HepG2 (cell line): ENCODE results near the gene ELMOD3. TPM values are rescaled to one million over a fixed set of nuclear protein-coding genes. Genes with fewer than 3 reads are reported as not detected.

ENCODE experiments used
- IRX3 ChIP-seq: sonication (generic); formaldehyde crosslinking; IDR thresholded peaks from 2 replicates; pipeline ENCODE4 v1.8.1; 2023; ENCODE audit warnings: mild to moderate bottlenecking, low read depth, missing genetic modification reagents, borderline replicate concordance
- KLF16 ChIP-seq, 2 experiments: sonication (generic) in 1 of 2; formaldehyde crosslinking in 1 of 2; IDR thresholded peaks; 2 replicates each; pipeline versions ENCODE4 v1.6.1 to v1.8.0; 2016 to 2023; ENCODE audit warnings: missing genetic modification reagents in 2 of 2, missing compliant biosample characterization in 1 of 2
- KMT2B ChIP-seq: IDR thresholded peaks from 2 replicates; pipeline ENCODE4 v1.6.1; 2016; ENCODE audit warnings: missing genetic modification reagents, missing compliant biosample characterization
- RXRA ChIP-seq: sonication (generic); formaldehyde crosslinking; IDR thresholded peaks from 2 replicates; pipeline ENCODE4 v1.5.1; 2020; ENCODE audit warnings: missing genetic modification reagents
- ZBTB8A ChIP-seq: sonication (generic); formaldehyde crosslinking; IDR thresholded peaks from 2 replicates; pipeline ENCODE4 v1.4.0; 2020; ENCODE audit warnings: mild to moderate bottlenecking, low read depth, missing genetic modification reagents, borderline replicate concordance
- ZNF337 ChIP-seq: sonication (generic); formaldehyde crosslinking; IDR thresholded peaks from 2 replicates; pipeline ENCODE4 v1.5.1; 2020; ENCODE audit warnings: missing genetic modification reagents, low read depth, mild to moderate bottlenecking, borderline replicate concordance
- ZNF431 ChIP-seq: sonication (generic); formaldehyde crosslinking; IDR thresholded peaks from 2 replicates; pipeline ENCODE4 v1.9.0; 2022; ENCODE audit warnings: missing genetic modification reagents, low read depth, mild to moderate bottlenecking, borderline replicate concordance
- polyA plus RNA-seq, 8 experiments: library from polyadenylated mRNA; depleted of rRNA in 3 of 8; stranded (reverse) in 7 of 8; unstranded in 1 of 8; fragments of >200 nt; fragmentation: Illumina TruSeq in 4 of 8; extraction: Trizol in 4 of 8; gene quantifications; 2 replicates each; pipeline versions ENCODE4 v1.2.1 to v1.2.3, GENCODE V29; 2011 to 2016; ENCODE audit warnings: low read depth in 4 of 8, missing spikeins in 1 of 8, mixed read lengths in 1 of 8; ENCODE audit not compliant: insufficient read depth in 1 of 8
- total RNA-seq, 5 experiments: library from RNA; depleted of rRNA; stranded (reverse); fragments of >200 nt; fragmentation: Illumina TruSeq; extraction: Trizol; gene quantifications; 2 replicates each; pipeline ENCODE4 v1.2.3, GENCODE V29; 2016; ENCODE audit warnings: low read depth in 1 of 5
- TF ChIP-seq, protein P1 (sequence below): sonication (generic); formaldehyde crosslinking; conservative IDR thresholded peaks from 2 replicates; pipeline ENCODE4 v1.4.0; 2020; ENCODE audit warnings: missing genetic modification reagents
- TF ChIP-seq, protein P2 (sequence below): sonication (generic); formaldehyde crosslinking; IDR thresholded peaks from 2 replicates; pipeline ENCODE4 v1.8.0; 2022; ENCODE audit warnings: mild to moderate bottlenecking, missing genetic modification reagents, borderline replicate concordance
- TF ChIP-seq, protein P3 (sequence below): sonication (generic); formaldehyde crosslinking; IDR thresholded peaks from 2 replicates; pipeline ENCODE4 v1.4.0; 2020; ENCODE audit warnings: missing genetic modification reagents
- TF ChIP-seq, protein P4 (sequence below): sonication (generic); formaldehyde crosslinking; IDR thresholded peaks from 2 replicates; pipeline ENCODE4 v1.4.0; 2020; ENCODE audit warnings: missing genetic modification reagents
- TF ChIP-seq, protein P5 (sequence below): sonication (generic); formaldehyde crosslinking; IDR thresholded peaks from 2 replicates; pipeline ENCODE4 v1.4.0; 2020; ENCODE audit warnings: mild to moderate bottlenecking, missing genetic modification reagents

ELMOD3 gene
- total and polyA plus RNA-seq, 2 of the 13 experiments (the other 11 are each of a cell fraction or from before 2014, with no cell fraction given): 13.3 to 19.5 TPM

DNA sequence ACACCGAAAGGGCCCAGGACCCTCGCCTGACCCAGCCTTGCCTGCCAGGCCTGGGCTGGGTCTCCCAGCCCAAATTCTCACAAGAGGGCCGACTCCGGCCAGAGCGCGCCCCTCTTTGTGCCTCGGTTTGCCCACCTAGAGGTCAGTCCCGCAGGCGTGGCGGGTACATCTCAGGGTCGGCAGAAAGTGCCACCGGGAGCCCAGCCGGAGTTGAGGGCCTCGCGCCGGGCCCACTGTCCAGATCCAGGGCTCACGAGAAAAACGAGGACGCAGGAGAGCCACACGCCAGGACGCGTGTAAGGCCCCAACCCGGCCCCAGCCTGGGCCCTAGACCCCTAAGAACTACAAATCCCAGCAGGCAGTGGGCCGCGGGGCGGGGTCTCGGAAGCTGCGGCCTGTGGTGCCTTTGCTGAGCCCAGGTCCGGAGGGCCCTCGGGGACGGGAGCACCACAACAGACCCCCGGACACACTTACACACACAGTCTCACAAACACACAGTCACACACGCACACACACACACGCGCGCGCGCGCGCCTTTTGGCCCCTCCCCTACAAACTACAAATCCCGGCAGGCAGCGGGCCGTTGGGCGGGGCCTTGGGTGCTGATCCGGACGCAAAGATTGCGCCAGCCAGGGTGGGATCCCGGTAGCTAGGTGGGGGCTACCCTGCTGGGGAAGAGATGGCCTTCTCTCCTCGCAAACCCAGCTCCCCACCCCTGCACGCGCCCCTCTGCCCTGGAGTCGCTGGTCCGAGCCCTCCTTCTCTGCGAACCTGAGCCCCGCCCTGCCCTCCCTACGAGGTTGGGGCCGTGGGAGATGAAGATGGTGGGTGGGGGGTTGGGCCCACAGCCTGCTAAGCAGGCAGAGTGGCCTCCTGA is 63.8 kb downstream of the ELMOD3 start, which contains the start of gene SH2D6 (continued):
- TF ChIP-seq ZNF431 (CRISPR knock-in tag): no peak; the same call in 1 of the 2 replicates
- peak; percentile 67; the same call in 1 of the 2 replicates for TF ChIP-seq RXRA
- no peak; the same call in 1 of the 2 replicates for TF ChIP-seq KMT2B (CRISPR knock-in tag)
- TF ChIP-seq KLF16 (CRISPR knock-in tag; IDR thresholded peaks at IDR 0.05): peak; percentile 80 to 82; a peak in 3 of 4 replicates
- TF ChIP-seq, protein P1, sequence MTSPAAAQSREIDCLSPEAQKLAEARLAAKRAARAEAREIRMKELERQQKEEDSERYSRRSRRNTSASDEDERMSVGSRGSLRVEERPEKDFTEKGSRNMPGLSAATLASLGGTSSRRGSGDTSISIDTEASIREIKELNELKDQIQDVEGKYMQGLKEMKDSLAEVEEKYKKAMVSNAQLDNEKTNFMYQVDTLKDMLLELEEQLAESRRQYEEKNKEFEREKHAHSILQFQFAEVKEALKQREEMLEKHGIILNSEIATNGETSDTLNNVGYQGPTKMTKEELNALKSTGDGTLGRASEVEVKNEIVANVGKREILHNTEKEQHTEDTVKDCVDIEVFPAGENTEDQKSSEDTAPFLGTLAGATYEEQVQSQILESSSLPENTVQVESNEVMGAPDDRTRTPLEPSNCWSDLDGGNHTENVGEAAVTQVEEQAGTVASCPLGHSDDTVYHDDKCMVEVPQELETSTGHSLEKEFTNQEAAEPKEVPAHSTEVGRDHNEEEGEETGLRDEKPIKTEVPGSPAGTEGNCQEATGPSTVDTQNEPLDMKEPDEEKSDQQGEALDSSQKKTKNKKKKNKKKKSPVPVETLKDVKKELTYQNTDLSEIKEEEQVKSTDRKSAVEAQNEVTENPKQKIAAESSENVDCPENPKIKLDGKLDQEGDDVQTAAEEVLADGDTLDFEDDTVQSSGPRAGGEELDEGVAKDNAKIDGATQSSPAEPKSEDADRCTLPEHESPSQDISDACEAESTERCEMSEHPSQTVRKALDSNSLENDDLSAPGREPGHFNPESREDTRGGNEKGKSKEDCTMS (CRISPR knock-in tag): no peak
- TF ChIP-seq, protein P2, sequence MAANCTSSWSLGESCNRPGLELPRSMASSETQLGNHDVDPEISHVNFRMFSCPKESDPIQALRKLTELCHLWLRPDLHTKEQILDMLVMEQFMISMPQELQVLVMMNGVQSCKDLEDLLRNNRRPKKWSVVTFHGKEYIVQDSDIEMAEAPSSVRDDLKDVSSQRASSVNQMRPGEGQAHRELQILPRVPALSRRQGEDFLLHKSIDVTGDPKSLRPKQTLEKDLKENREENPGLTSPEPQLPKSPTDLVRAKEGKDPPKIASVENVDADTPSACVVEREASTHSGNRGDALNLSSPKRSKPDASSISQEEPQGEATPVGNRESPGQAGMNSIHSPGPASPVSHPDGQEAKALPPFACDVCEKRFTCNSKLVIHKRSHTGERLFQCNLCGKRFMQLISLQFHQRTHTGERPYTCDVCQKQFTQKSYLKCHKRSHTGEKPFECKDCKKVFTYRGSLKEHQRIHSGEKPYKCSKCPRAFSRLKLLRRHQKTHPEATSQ (CRISPR knock-in tag): peak; percentile 82; the same call in 1 of the 2 replicates
- peak; percentile 89 for TF ChIP-seq IRX3
- TF ChIP-seq, protein P3, sequence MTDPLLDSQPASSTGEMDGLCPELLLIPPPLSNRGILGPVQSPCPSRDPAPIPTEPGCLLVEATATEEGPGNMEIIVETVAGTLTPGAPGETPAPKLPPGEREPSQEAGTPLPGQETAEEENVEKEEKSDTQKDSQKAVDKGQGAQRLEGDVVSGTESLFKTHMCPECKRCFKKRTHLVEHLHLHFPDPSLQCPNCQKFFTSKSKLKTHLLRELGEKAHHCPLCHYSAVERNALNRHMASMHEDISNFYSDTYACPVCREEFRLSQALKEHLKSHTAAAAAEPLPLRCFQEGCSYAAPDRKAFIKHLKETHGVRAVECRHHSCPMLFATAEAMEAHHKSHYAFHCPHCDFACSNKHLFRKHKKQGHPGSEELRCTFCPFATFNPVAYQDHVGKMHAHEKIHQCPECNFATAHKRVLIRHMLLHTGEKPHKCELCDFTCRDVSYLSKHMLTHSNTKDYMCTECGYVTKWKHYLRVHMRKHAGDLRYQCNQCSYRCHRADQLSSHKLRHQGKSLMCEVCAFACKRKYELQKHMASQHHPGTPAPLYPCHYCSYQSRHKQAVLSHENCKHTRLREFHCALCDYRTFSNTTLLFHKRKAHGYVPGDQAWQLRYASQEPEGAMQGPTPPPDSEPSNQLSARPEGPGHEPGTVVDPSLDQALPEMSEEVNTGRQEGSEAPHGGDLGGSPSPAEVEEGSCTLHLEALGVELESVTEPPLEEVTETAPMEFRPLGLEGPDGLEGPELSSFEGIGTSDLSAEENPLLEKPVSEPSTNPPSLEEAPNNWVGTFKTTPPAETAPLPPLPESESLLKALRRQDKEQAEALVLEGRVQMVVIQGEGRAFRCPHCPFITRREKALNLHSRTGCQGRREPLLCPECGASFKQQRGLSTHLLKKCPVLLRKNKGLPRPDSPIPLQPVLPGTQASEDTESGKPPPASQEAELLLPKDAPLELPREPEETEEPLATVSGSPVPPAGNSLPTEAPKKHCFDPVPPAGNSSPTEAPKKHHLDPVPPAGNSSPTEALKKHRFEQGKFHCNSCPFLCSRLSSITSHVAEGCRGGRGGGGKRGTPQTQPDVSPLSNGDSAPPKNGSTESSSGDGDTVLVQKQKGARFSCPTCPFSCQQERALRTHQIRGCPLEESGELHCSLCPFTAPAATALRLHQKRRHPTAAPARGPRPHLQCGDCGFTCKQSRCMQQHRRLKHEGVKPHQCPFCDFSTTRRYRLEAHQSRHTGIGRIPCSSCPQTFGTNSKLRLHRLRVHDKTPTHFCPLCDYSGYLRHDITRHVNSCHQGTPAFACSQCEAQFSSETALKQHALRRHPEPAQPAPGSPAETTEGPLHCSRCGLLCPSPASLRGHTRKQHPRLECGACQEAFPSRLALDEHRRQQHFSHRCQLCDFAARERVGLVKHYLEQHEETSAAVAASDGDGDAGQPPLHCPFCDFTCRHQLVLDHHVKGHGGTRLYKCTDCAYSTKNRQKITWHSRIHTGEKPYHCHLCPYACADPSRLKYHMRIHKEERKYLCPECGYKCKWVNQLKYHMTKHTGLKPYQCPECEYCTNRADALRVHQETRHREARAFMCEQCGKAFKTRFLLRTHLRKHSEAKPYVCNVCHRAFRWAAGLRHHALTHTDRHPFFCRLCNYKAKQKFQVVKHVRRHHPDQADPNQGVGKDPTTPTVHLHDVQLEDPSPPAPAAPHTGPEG: no peak; the same call in 1 of the 2 replicates
- TF ChIP-seq, protein P4, sequence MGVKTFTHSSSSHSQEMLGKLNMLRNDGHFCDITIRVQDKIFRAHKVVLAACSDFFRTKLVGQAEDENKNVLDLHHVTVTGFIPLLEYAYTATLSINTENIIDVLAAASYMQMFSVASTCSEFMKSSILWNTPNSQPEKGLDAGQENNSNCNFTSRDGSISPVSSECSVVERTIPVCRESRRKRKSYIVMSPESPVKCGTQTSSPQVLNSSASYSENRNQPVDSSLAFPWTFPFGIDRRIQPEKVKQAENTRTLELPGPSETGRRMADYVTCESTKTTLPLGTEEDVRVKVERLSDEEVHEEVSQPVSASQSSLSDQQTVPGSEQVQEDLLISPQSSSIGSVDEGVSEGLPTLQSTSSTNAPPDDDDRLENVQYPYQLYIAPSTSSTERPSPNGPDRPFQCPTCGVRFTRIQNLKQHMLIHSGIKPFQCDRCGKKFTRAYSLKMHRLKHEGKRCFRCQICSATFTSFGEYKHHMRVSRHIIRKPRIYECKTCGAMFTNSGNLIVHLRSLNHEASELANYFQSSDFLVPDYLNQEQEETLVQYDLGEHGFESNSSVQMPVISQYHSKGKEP (CRISPR knock-in tag): peak; percentile 87
- TF ChIP-seq ZBTB8A (CRISPR knock-in tag): peak; percentile 12; the same call in 1 of the 2 replicates
- TF ChIP-seq, protein P5, sequence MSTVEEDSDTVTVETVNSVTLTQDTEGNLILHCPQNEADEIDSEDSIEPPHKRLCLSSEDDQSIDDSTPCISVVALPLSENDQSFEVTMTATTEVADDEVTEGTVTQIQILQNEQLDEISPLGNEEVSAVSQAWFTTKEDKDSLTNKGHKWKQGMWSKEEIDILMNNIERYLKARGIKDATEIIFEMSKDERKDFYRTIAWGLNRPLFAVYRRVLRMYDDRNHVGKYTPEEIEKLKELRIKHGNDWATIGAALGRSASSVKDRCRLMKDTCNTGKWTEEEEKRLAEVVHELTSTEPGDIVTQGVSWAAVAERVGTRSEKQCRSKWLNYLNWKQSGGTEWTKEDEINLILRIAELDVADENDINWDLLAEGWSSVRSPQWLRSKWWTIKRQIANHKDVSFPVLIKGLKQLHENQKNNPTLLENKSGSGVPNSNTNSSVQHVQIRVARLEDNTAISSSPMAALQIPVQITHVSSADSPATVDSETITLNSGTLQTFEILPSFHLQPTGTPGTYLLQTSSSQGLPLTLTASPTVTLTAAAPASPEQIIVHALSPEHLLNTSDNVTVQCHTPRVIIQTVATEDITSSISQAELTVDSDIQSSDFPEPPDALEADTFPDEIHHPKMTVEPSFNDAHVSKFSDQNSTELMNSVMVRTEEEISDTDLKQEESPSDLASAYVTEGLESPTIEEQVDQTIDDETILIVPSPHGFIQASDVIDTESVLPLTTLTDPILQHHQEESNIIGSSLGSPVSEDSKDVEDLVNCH: peak; percentile 52; the same call in 1 of the 2 replicates
- no peak for TF ChIP-seq ZNF337
